Activated T-cell treated with anti-CD3 and anti-CD28 coated beads, Interleukin-2, amount 50 U/mL, for 48 hours (primary cell): ENCODE measurements around the gene RBM20.
"Not testable (repeated sequence)": the region's sequence is repeated elsewhere in the genome, so short reads cannot be mapped to it uniquely, and the experiment has no call there.

Source experiments
- DNase-seq, 2 experiments: peaks; one replicate each; pipeline ENCODE4 v3.0.0-alpha.2; 2020

RBM20 gene

GRCh38 chr10:110649347-110650264, 5.5 kb downstream of the RBM20 start:
- DNase-seq = no peak

- no peak for DNase-seq
Observed at GRCh38 chr10:110650265-110650668, 6.1 kb downstream of the RBM20 start.

GRCh38 chr10:110651044-110651958, 7.2 kb downstream of the RBM20 start:
- peak; percentile 32 to 37 for DNase-seq

- no peak for DNase-seq
Observed at GRCh38 chr10:110652475-110653118, 8.5 kb downstream of the RBM20 start.

GRCh38 chr10:110655320-110655719, 11.2 kb downstream of the RBM20 start:
- no peak for DNase-seq

- DNase-seq = no peak
Observed at GRCh38 chr10:110656612-110657011, 12.5 kb downstream of the RBM20 start.

GRCh38 chr10:110657973-110658691, 14.0 kb downstream of the RBM20 start:
- no peak for DNase-seq

- DNase-seq = no peak
Observed at GRCh38 chr10:110659558-110659957, 15.4 kb downstream of the RBM20 start.

GRCh38 chr10:110660289-110660688, 16.2 kb downstream of the RBM20 start:
- not testable (repeated sequence) for DNase-seq

- no peak for DNase-seq
Observed at GRCh38 chr10:110661292-110661691, 17.2 kb downstream of the RBM20 start.

- DNase-seq = no peak
Observed at GRCh38 chr10:110664483-110665420, 20.6 kb downstream of the RBM20 start.

GRCh38 chr10:110666259-110666658, 22.1 kb downstream of the RBM20 start:
- not testable (repeated sequence) for DNase-seq

- DNase-seq = no peak
Observed at GRCh38 chr10:110666673-110667072, 22.5 kb downstream of the RBM20 start.

- no peak for DNase-seq
Observed at GRCh38 chr10:110667620-110668343, 23.6 kb downstream of the RBM20 start.

GRCh38 chr10:110668443-110668842, 24.3 kb downstream of the RBM20 start:
- no peak for DNase-seq

- DNase-seq = no peak
Observed at GRCh38 chr10:110670335-110670734, 26.2 kb downstream of the RBM20 start.

- DNase-seq = peak; percentile 84 to 89
Observed at GRCh38 chr10:110671788-110672579, 27.8 kb downstream of the RBM20 start.

GRCh38 chr10:110672580-110672919, 28.4 kb downstream of the RBM20 start:
- DNase-seq = no peak

GRCh38 chr10:110676016-110676415, 31.9 kb downstream of the RBM20 start:
- no peak for DNase-seq
